NCI-H2171 treated with DMSO at 0.1 percent for 48 hours (cell line): Measurements from ENCODE around the gene ERLIN1.

Experiments used
- DNase-seq: peaks from one replicate; lab custom pipeline; 2025; lab: John Stamatoyannopoulos, UW

The ERLIN1 gene

DNA sequence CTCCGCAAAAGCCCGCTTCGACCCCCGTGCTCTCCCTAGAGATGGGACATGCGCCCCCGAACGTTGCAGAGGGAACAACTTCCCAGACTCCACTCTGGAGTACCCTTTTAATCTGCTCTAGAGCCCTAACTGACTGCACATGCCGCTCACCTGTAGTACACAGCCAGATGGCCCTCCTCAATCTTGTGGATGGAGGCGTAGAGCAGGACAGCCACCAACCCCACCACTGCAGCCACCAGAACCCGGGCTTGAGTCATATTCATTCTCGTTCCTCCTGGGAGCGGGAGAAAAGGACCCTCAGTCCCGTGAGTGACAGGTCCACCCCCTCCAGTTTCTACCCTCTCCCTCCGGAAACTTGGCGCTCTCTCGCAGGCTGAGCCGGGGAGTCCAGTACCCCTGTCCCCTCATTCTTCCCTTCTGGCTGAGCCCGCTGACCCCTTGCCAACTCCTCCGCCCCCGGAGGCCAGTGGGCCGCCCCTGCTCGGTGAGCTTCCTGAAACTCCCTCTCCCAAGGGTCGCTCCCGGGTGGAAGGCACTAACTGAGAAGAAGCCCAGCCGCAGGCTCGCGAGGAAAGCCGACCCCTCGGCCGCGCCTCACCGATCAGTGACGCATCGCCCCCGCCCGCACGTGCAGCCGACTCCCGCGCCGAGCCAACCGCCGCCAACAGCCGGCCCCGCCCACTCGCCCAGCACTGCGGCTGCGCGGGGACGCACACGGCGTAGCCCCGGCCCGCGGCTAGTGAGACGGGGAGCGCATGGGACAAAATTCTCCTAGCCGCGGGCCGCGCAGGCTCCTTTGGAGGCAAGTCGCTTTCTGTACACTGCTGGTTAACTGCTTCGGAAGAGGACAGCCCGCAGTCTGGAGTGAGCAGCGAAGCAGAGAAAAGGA is at the start of gene ERLIN1:
TSS of gene ERLIN1 (minus strand) at position 666 of the 889 bp plus-strand sequence. CDS start at position 263, 403 bp downstream.
- peak; percentile 81 for DNase-seq

DNA sequence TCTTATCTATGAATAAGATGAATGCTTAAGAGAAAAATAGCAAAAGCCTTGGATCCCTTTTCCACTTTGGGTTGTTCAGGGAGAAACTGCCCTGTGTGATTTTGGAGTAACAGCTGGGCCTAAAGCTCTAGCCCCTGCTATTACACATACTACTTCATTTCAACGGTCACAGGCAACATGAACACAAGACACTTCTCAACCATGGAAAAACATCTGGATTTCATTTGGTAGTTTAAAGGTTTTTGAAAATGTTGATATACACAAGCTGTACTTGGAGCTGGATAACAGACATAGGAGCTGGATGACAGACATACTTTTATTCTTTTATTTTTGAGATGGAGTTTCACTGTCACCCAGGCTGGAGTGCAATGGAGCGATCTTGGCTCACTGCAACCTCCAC is 46.3 kb upstream of the ERLIN1 start:
- no peak for DNase-seq

DNA sequence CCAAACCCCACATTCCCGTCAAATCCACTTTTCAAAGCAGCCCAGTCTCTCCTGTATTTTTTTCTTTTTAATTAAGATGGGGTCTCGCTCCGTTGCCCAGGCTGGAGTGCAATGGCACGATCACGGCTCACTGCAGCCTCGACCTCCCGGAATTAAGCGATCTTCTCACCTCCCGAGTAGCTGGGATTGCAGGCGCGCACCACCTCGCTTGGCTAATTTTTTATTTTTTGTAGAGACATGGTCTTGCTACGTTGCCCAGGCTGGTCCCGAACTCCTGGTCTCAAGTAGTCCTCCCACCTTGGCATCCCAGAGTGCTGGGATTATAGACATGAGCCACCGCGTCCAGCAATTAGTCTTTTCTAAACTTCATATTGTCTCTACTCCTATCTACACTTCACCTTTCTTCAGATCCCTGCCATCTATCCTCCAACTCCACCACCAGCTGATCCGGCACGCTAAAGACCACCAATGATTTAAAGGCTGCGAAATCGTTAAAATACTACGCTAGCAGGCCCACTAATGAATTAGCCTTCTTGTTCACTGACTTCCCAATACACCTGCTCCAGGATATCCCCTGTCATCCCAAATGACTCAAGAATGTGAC is 44.1 kb upstream of the ERLIN1 start:
- DNase-seq: no peak

DNA sequence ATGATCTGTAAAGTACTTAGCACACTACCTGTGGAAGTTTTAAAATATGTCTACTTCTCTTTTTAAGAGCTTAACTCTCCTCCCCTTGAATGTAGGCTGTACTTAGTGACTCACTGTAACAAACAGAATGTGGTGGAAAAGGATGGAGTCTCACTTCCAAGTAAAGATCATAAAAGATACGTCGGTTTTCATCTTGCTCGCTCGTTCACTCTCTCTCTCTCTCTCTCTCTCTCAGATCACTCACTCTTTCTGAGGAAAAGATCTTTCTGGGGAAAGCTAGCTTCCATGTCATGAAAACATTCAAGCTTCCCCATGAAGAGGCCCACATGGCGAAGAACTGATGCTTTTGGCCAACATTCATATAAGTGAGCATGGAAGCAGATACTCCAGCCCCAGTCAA is 38.0 kb upstream of the ERLIN1 start:
- no peak for DNase-seq

DNA sequence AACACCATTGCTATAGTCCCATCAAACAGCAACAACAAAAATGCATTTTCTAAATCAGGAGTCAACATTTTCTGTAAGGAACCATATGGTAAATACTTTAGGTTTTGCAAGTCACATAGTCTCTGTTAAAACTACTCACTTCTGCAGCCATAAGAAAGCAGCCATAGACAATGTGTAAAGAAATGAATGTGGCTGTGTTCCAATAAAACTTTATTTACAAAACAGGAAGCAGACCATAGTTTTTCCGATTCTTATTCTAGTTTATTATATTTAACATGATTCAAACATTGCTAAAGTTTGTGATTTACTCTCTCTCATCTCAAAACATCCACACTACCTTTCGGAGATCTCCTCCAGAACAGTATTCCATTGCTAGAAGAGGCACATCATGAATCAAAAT is 36.7 kb upstream of the ERLIN1 start:
- no peak for DNase-seq

DNA sequence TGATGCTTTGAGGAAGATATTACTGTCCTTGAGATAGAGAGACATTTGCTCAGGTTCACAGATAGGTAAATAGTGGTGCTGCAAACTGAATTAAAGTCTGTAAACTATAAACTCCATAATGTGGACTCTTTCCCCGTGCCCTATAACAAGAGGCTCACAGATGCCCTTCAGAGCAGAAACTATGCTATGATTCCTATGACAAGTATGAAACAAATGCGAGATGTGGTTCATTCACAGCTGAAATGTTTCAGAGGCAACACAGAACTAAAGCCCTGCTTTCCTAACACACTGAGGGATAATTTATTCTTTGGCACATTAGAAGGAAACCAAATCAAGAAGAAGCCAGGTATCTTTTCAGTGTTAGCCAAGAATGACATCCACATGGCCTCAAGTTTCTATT is 30.2 kb upstream of the ERLIN1 start:
- no peak for DNase-seq

DNA sequence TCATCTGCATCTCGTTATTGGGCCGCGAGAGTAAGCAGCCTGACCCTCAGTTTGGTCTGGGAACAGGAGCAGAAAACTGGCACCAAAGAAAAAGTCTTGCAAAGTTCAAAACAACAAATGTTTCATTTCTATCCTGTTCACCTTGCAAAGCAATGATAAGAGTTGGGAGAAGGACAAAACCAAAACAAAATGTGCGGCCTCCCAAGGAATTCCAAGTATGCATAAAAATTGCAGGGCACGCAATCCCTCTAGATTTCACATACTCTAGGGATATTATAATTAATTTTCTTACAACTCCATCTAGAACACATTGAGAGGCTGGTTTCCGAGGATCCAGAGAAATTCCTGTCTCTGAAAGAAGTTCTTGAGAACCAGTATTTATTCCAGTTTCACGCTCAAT is 23.5 kb upstream of the ERLIN1 start:
- no peak for DNase-seq

DNA sequence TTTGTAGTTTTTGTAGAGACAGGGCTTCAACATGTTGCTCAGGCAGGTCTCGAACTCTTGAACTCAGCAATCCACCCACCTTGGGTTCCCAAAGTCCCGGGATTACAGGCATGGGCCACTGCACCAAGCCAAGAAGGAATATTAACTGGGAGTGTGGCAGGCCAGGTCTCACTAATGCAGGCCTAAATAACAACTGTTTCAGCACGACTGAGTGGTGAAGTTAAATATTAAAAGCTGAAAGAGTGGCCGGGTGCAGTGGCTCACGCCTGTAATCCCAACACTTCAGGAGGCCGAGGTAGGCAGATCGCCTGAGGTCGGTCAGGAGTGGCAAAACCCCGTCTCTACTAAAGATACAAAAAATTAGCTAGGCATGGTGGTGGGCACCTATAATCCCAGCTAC is 22.4 kb upstream of the ERLIN1 start:
- no peak for DNase-seq

DNA sequence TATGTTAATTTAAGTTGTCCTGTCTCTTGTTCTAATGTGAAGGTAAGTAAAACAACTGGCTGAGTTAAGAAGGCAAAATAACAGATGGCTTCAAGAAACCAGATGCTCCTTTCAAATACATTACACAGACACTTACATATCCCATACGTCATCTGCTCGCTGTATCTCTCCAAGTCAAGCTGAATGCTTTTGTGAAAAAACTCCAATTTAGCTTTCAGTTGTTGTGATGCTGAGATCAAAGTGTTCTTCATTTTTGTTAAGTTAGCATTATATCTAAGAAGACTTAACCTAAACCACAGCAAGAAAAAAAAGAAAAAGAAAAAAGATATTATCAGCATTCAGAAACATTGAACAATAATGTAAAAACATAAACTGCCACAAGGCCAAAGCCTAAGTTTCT is 18.5 kb upstream of the ERLIN1 start:
- DNase-seq: peak; percentile 79

DNA sequence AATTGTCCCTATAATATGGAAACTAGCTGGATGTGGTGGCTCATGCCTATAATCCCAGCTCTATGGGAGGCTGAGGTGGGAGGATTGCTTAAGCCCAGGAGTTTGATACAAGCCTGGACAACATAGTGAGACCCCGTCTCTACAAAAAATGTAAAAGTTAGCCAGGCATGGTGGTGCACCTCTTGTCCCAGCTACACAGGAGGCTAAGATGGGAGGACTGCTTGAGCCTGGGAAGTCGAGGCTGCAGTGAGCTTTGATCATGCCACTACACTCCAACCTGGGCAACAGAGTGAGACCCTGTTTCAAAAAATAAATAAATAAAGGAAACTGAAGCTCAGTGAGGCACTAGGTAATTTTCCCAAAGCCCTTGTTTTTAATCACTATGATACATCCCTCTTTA is 15.7 kb upstream of the ERLIN1 start:
- DNase-seq: no peak

DNA sequence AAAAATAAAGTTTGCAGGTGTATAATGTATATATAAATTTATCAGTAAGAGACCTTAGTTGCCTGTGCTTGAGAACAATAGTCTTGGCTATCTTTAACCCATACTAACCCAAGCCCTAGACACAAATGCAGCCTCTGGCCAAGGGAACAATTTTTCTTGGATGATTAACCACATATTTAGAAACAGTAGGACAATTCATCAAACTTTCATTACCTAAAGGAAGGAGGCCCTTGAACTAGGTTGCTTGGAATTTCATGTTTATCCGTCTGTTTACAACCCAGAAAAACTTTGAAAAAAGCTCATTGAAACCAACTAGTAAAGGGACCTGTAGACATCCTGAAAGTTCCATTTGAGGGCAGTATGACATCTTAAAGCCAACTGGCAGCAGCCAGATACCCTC is 8.9 kb upstream of the ERLIN1 start:
- DNase-seq: no peak

DNA sequence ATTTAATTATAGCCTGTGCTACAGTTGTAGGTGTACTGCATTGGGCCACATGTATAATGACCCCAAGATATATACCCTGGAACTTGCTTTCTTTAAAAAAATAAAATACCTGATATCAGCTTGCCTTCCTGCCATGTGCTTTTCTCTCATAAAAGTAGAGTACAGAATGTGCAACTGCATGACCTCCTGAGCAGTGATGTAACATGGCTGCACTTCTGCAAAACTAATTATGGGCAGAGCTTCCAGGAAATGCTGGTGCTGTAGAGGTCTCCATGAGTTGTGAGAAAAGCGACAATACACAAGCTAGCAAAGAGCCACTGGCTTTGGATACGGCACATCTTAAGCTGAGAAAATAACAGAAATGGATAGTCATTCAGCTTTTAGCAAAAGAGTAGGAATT is 6.5 kb upstream of the ERLIN1 start:
- no peak for DNase-seq

DNA sequence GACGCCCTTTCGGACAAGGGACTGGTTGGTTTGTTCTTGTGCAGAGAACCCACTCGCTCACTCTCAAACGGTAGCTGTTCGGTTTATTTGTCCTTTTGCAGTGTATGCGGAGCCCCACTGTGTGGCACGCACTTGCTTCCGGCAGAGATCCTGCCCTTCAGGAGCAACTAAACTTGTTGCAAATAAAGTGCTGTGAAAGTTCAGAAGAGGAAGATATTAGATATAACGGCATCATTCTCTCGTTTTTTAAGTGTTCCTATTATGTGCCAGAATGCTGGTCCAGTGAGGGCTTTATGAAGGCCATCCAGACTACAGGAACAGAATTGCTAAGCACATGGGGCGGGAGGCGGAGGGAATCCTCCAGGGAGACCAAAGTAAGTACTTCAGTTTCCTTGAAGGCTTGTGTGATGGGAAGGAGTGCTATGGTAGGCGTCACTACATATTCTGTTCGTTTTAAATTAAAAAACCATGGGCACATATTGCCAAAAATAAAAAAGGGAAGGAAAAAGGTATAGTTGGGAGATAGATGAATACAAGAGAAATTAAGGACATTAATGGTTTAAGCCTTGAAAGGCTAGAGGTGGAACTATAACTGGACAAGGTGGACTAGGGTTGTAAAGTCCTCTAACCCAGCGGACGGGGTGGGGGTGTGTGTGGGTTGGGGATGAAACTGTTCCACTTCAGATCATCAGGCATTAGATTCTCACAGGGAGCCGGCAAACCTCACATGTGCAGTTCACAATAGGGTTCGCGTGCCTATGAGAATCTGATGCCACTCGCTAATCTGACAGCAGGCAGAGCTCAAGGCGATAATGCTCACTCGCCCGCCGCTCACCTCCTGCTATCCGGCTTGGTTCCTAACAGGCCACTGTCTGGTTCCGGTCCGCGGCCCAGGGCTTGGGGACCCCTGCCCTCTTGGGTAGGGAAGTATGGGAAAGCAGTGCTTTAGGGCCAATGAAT is 704 bp upstream of the ERLIN1 start:
- peak; percentile 77 for DNase-seq

DNA sequence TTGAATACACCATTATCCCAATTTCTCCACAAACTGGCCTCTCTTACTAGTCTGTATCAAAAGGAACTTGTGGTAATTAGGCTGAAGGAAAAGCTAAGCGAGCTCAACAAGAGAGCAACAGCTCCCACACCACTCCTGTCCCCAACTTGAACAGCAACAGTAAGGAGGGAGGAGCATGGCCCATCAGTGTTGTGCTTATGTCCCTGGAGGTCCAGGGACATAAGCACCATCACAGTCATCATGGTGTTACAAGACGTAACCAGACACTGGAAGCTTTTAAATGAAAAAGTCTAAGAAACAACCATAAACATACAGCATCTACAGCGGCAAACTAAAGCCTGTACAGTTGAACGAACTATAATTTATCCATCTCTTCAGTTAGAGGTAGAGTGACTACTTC is 989 bp downstream of the ERLIN1 start:
- peak; percentile 23 for DNase-seq

DNA sequence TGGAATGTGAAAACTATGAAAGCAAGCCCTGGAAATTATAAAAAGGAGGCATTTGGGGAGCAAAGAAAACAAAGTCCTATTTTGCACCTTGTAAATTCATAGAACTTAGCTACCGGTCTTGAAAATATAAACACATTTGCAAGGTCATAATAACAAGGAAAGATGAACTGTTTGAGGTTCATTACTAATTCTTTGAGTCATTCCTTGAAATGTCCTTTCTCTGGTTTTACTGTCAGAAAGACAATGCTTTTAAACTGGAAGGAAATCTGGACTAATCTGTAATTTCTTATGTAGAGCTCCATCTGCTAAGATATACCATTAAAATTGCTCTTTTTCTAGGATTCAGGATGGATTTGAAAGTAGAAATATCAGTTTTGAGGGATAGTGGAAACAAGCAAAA is 1.4 kb downstream of the ERLIN1 start:
- DNase-seq: no peak

DNA sequence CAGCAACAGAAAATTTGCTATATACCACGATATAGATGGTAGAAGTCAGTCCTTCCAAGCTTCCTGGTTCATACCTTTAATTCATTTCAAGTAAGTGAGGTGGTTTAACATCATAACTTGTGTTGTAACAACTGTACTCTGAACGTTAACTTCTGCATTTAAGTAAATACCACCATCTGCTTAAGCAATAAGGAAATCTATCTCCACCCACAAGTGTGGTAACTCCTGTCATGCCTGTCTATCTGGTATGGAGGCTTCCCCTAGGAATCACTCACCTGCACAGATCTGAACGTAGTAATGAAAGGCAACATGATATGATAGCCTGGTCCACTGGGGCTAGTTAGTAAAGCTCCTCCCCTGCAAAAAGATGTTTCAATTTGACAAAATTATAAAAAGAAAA is 2.3 kb downstream of the ERLIN1 start:
- peak; percentile 72 for DNase-seq

DNA sequence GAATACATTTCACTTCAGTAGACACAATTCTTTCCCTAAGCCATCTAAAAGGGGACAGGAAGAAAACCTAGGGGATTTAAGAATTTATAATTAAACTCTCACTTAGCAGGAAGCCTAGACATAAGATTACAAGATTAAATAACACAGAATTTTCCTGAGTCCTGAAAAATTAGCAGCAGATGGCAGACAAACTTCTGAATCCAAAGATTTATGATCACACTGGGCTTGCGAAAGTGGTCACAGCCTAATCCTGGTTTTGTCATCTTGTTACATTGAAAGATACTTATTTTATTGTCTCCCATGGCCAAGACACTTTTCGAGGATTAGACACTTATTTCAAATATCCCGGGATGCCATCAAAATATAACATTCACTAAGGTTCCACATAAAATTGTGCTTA is 2.9 kb downstream of the ERLIN1 start:
- no peak for DNase-seq

DNA sequence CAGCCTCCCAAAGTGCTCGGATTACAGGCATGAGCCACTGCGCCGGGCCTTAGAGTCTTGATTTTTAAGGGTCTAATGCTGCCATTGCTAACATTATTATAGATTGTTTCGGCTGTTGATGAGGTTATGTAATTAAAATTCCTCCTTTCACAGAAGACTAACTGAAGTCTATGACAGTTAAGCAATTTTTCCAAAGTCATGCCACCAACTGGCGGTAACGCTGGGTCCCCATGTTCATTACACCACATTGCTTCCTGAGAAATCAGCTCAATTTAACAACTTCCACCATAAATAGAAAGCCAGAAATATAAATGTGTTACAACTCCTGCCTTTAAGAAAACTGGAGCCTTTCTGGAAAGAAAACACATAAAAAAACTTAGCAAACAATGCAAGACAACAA is 3.5 kb downstream of the ERLIN1 start:
- no peak for DNase-seq

DNA sequence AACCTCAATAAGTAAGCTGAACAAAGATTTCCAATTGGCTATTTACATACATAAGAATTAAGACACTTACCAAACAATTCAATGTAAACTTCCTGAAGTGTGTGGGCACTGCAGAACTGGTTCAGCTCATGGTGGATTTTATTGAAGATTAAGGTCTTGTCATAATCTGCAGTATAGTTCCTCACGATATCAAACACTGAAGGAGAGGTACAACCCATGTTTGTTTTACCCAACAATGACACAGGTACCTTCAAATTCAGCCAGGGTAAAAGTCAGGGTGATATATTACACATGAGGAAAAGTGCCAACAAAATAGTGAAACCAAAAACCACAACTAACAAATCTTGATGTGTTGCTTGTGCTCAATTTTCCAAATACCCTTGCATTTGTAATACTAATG is 10.0 kb downstream of the ERLIN1 start:
- no peak for DNase-seq

DNA sequence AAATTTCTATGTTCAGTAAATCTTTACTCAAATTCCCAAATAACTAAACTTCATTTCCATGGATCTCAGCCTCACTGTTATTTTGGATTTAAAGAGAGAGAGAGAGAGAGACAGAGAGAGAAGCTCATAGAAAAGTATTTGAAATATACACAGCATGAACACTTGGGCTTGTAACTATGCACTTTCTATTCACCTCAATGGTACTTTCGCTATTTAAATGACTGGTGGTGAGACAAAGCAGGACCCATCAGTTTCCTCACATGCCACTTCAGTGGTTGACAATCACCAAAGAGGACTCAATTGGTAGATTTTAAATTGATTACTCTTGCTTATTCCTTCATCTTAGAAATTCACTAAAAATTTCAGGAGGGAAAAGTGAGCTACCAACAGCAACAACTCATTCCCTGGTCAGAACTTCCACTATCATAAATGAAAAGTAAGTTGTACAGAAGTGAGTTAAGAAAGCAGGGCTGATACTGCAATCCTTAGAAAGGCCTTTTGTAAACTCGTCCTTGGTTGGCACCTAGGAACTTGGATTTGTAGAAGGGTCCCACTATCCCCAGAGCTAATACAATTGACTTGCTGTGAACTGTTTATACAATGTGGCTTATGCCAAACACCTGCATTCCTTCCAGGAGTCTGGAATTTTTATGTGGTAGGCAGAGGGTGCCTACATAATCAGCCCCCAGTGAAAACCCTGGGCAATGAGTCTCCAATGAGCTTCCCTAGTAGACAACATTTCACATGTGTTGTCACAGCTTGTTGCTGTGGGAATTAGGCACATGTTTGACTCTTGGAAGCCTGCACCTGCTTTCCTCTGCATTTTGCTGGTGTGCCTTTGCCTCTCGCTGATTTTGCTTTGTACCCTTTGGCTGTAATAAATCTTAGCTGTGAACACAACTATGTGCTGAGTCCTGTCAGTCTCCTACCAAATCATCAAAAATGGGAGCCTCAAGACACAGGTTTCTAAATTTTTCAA is 10.8 kb downstream of the ERLIN1 start:
- DNase-seq: no peak

DNA sequence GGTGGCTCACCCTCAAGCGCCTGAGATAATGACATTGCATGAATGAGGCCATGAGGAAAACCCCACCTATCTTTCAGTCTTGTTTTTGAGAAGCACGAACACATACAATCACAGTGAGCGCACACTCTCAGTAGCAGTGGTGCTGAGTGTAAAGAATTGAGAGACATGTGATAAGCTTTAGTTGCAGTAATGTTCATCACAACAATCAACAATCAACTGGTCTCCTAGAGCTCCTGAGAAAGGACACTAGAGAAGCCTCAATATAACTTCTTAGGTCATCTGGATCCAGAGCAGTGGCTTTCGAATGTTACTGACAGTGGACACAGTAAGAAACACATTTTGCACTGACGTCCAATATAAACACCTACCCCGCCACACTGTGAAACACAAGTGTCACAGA is 12.8 kb downstream of the ERLIN1 start:
- no peak for DNase-seq
